ENCODE results near the gene ACVR1.

The ACVR1 gene

DNA sequence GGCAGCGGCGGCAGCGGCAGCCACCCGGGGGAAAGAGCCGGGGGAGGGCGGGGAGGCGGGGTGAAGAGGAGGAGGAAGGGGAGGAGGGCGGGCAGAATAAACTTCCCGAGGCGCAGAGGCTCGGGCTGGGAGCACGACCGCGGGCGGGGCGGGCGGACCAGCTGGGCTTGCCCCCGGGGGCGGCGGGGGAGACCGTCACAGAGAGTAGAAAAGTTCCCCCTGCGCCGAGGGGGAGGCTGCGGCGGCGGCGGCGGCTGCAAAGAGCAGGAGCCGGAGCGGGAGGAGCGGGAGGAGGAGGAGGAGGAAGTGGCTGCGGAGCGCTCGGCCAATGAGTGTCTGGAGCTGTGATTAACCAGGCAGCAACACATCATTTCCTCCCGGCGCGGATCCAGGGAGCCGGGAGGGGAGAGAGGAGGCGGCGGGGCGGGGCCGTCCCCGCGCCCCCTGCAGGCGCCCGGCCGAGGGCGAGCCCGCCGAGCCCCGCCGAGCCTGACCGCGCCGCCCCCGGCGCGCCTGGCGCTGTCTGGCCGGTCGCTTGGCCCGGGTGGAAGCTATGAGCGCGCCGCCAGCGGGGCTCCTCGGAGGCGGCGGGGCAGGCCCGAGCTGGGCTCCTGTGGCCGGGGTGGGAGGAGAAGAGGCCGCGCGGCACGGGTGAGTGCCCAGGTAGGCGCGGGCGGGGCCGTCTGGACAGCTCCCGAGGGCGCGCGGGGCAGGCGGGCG is at the start of gene ACVR1:
TSS of gene ACVR1 (minus strand) at position 265 of the 720 bp plus-strand sequence. CDS start 76,837 bp downstream, outside the sequence.
- DNase-seq: peak; percentile 91

DNA sequence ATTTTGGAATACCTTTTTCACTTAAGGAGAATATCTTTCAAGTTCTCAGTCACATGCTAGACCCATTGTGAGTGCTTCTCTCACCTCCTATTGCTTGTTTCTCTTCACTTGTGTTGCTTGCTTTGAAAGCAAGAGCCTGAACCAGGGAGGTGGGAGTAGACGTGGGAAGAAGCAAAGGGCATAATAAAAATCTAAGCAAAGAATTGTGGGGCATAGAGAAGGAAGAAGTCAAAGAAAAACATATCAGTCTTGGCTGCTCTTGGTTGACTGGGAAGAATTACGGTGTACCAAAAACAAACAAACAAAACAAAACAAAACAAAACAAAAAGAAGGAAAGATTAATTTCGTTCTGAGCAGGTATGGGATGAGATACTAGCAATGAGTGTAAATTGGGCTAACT is 48.9 kb upstream of the ACVR1 start:
- no peak for DNase-seq

- DNase-seq: no peak
Observed at GRCh38 chr2:157923598-157924217, 47.6 kb upstream of the ACVR1 start.

GRCh38 chr2:157922815-157923214 is 46.7 kb upstream of the ACVR1 start:
- no peak for DNase-seq

DNA sequence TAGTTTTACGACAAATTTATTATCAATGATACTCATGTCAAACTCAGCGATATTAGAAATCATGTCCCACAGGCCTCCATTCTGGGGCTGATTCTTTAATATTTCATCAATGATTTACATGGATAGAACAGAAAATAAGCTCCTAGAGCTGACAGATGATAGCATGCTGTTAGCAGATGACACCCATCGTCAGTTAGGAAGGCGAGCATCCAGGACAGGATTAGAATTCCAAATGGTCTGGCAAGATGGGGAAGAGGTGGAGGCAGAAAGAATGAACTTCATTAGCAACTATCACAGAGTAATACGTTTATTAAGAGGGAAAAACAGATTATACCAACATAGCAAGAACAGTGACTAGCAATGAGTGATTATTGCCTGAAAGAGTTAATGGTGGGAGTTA is 46.2 kb upstream of the ACVR1 start:
- no peak for DNase-seq

DNA sequence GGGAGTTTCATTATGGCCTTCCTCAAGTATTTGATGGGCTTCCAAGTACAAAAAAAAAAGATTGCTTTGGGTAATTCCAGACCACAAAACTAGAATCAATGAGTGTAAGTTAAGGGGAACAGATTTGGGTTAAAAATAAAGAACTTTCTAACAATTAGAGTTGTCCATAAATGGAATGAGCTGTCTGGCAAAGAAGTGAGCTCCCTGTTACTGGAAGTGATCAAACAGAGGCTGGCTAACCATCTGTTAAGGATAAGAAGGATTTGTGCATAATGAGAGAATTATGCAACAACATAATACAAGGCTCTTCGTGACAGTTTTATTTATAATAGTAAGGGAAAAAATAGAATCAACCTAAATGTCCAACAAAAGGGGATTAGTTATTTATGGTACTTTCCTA is 44.6 kb upstream of the ACVR1 start:
- DNase-seq: no peak

- no peak for DNase-seq
Observed at GRCh38 chr2:157919181-157919580, 43.1 kb upstream of the ACVR1 start.

DNA sequence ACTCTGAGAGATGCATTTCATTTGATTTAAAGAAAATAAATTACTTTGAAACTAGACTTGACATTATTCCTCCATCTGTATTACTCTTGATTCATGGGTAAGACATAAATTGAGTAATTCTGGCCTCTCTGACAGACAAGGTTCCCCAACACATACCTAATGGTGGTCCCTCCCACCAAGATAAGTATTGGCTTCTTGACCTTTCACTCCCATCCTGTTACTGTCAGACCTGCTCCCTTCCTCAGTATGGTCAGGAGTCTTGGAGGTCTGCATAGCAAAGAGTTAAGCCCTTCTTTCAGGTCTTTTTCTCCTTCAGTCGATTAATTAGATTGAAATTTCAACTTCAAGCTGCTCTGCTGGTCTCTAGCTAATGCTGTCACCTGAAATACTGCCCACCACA is 42.2 kb upstream of the ACVR1 start:
- no peak for DNase-seq

GRCh38 chr2:157911750-157912149 is 35.6 kb upstream of the ACVR1 start:
- no peak for DNase-seq

- no peak for DNase-seq
Observed at GRCh38 chr2:157911246-157911645, 35.1 kb upstream of the ACVR1 start.

GRCh38 chr2:157905092-157905491 is 29.0 kb upstream of the ACVR1 start:
- DNase-seq: no peak

- no peak for DNase-seq
Observed at GRCh38 chr2:157903626-157904025, 27.5 kb upstream of the ACVR1 start.

DNA sequence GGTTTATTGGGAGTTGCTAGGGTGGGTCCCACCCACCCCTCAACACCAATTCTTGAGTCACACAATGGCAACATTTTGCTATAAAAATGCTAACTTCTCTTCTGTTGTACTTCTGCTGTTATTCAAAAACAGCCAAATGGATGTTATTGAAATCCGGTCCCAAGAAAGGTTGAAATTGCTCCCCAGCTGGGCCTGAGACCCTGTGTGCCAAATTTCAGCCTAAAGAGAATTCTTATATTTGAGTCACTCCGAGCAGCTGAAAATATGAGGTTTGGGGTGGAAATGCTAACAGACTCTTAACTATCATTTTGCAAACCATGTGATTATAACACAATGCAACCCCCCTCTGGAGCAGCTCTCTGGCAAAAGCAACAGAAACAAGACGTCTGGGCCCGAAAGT is 27.0 kb upstream of the ACVR1 start:
- no peak for DNase-seq

DNA sequence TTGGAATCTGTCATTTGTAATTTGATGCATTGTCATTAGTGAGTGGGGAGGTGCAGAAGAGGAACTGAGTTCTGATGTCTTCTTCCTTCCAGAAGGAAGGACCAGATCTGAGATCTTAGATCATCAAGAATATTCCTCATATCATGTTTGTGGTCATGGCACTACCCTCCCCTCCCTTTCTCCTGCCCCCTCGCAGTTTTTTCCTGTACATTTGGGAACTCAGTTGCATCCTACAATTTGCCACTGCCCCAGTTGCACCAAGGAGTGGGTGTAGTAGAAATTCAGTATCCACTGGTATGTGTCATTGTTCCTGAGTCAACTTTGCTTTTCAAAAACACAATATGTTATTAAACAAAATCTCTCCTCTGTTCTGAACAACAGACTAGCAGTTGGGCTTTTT is 26.6 kb upstream of the ACVR1 start:
- DNase-seq: no peak

GRCh38 chr2:157901325-157901724 is 25.2 kb upstream of the ACVR1 start:
- no peak for DNase-seq

GRCh38 chr2:157900684-157901083 is 24.6 kb upstream of the ACVR1 start:
- DNase-seq: no peak

- DNase-seq: no peak
Observed at GRCh38 chr2:157900203-157900602, 24.1 kb upstream of the ACVR1 start.

DNA sequence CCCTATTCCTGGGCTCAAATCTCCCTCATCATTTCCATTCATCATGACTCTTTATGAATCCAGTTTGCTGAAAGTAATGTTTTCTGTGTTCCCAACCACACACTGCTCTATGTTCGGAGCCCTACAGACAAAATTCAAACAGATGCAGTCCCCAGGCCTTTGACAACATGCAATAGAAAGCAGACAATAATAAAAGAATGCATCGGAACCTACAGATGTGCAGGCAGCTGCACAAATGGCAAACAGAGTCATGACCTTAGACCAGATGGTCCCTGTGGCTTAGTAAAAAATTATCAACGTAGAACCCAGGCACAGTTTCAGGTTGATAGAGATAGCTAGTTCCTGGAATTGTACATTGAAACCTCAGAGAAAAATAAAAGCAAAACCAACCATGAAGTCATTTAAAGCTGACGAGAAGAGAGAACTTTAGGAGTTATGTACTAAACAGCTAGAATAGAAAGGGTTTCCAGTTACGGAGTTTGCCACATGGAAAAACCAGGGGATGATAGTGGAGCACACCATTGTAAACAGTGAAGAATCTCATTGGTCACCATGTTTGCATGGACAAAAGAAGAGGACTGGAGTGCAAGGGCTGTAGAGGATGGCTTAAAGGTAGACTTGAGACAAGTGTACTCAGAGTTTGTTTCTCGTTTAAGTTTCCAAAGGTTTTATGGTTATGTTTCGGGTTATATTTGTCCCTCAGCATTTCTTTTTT is 23.2 kb upstream of the ACVR1 start:
- peak; percentile 67 for DNase-seq

- peak; percentile 76 for DNase-seq
Observed at GRCh38 chr2:157898591-157898996, 22.5 kb upstream of the ACVR1 start.

DNA sequence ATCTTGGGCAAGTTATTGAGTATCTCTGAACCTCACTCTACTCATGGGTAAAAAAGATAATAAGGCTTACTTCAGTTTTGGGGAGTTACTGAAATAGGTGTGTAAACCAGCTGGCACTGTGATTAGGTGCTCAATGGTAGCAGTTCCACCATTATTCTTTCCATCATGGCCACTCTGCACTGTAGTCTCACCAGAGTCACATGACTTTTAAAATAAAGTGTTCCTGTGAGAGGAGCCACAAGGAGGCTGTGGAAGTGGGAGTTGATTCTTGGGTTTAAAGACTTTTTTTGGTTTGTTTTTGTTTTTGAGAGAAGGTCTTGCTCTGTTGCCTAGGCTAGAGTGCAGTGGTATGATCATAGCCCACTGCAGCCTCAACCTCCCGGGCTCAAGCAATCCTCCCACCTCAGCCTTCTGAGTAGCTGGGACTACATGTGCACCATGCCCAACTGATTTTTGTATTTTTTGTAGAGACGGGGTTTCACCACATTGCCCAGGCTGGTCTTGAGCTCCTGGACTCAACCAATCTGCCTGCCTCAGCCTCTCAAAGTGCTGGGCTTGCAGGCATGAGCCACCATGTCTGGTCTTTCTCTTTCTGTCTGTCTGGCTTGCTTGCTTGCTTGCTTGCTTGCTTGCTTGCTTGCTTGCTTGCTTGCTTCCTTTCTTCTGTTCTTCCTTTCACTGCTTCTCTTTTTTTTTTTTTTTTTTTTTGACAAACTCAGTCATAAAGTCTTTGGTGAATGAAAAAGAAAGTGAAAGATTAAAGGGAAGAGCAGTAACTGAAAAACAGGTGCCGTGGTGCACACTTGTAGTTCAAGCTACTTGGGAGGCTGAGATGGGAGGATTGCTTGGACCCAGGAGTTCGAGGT is 21.2 kb upstream of the ACVR1 start:
- DNase-seq: peak; percentile 81

DNA sequence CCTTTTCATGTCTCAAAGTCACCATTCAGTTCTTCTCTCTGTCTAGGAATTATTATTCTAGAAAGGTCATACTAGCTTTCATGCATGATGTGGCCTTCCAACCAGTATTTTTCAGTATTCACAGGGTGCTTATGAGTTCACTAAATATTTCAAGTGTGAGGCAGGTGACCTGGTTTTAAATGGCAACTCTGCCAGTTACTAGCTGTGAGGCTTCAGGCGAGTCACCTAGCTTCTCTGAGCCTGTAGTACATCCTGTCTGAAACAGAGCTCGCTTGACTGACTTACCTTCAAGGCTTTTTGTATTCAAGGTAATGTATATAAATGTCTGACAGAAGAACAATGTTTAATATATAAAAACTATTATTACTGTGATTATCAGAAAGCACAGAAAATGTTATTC is 19.4 kb upstream of the ACVR1 start:
- DNase-seq: no peak

DNA sequence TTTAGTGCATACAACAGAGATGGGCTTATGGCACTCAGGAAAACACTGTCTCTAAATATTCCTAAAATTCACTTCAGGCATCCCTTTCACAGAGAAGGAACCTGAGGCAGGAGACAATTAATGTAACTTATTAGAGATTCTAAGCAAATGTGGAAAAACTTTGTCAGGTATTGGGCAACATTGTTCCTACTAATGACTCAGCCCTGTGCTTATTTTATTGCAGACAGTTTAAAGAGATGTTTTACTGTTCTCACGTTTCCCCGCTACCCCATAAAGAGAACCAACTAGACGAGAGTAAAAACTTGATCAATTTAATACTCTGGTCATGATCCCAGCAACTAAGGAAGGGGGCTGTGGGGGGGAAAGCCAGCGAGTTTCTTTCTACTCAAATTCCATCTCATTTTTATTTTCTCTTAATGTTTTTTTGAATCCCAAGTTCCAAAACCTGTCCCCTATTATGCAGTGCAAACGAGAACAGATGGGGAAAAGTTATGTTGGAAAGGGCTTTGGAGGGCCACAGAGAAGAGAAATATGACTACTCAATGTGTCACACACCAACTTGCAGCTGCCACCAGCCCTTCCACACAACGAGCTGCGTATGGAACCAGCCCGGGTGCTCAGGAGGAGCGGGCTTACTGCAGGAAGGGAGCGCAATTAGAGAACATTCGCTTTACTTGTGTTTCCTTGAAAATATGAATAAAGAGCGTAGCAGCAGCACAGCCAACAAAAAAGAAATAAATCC is 18.7 kb upstream of the ACVR1 start:
- no peak for DNase-seq

Data from activated CD8-positive, alpha-beta memory T cell treated with anti-CD3 and anti-CD28 coated beads for 24 hours (primary cell).